G401 (cell line): ENCODE results near the gene TTC1. TPM values are rescaled to one million over a fixed set of nuclear protein-coding genes. Genes with fewer than 3 reads are reported as not detected.
A peak's percentile ranks its signal among the peaks of the same experiment; 100 is the strongest.
"Not testable (repeated sequence)": the region's sequence is repeated elsewhere in the genome, so short reads cannot be mapped to it uniquely, and the experiment has no call there.

ENCODE experiments used
- DNase-seq: peaks from one replicate; pipeline ENCODE4 v3.0.0-alpha.2; 2015; ENCODE audit warnings: low spot score
- in situ Hi-C: cut with HindIII; loops from 2 replicates; pipeline ENCODE4 v1.10.0; 2016; ENCODE audit warnings: low sequenced_read_pairs, mixed read lengths
- total RNA-seq: library from RNA; depleted of rRNA; stranded (reverse); fragments of >200 nt; shearing (Covaris generic); gene quantifications from 2 replicates; pipeline ENCODE4 v1.2.3, GENCODE V29; 2014; rRNA removed

TTC1 gene
- total RNA-seq = 35.6 and 47.2 TPM in 2 replicates

- in situ Hi-C loops = no loop called here
- DNase-seq = peak; percentile 100
Measured at GRCh38 chr5:160008877-160009590, at the start of gene TTC1. TTC1 (plus strand) TSS chr5:160009139; CDS start chr5:160010529, 1,390 bp downstream.

DNA sequence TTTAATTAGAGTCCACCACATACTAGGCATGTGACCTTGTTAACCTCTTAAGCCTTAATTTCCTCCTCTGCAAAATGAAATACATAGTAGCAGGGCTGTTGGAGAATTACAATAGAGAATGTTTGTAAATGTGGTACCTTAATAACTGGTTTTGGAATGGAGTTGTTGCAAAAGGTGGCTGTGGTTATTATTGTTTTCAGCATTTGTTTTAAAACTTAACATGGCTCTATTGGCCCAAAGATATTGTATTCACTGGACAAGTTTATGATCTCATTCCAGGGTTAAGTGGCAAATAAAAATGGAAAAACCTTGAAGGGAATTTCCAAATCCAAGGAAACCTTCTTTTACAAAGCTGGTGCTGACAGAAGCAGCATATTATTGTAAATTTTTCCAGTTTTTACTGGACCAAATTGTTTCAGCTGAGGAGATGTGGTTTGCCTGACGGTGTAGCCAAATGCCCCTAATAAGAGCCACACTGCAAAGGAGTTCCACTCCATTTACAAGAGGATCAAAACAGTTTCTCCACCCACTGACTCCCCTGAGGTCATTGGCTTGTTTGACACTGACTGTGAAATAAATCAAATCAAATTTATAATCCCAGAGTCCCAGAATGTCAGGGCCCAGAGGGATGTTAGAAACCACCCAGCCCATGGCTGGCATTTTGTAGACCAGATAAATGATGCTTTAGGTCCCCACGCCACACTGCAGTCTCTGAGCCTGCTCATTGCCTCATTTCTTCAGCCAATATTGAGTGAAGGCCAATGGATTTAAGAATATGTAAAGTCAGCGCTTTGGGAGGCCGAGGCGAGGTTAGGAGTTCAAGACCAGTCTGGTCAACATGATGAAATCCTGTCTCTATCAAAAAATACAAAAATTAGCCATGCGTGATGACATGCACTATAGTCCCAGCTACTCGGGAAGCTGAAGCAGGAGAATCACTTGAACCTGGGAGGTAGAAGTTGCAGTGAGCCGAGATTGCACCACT lies 47.5 kb upstream of the TTC1 start:
- DNase-seq = peak; percentile 52
- in situ Hi-C loops = no loop called here

- no peak for DNase-seq
- in situ Hi-C loops = no loop called here
Measured at GRCh38 chr5:159962214-159962613, 46.7 kb upstream of the TTC1 start.

DNA sequence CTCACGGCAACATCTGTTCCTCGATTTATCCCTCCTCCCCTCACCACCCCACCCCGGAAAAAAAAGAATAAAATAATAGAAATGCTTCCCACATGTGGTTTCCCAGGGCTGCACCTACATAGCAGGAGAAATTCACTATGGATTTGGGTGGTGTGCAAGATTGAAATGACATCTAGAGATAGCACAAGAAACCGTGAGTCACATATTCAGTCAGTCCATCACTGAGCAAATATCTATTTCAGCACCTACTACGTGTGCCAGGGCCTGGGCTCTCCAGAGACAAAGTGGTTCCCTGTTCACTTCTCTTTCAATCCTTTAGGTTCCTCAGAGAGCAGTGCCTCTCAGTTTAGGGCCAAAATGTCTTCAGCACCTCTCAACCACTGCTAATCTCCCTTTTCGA lies 45.0 kb upstream of the TTC1 start:
- in situ Hi-C loops = no loop called here
- DNase-seq = no peak

GRCh38 chr5:159965031-159965837 lies 43.7 kb upstream of the TTC1 start:
- DNase-seq = peak; percentile 42
- in situ Hi-C loops = no loop called here

DNA sequence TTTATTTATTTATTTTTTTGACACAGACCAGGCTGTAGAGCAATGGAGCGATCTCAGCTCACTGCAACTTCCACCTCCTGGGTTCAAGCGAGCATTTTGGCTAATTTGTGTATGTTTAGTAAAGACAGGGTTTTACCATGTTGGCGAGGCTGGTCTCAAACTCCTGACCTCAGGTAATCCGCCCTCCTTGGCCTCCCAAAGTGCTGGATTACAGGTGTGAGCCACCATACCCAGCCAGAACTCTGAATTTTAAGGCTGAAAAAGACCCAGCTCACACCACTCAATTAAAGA lies 43.2 kb upstream of the TTC1 start:
- in situ Hi-C loops, DNase-seq: not testable (repeated sequence)

DNA sequence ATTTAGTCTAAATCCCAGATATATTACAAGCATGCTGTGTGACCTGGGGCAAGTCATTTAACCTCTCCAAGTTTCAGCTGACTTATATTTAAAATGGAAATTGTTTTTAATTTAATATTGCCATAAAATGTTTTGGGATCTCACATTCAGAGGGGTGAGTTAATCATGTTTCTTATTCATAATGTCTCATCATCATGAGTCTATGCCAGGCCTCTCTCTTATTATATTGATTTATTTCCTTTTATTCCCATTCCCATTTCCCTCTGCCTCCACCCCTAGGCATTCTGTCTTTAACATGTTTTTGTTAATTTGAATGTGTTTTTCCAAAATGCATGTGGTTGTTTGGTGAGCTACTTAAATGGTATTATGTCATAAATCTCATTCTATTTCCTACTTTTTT lies 39.0 kb upstream of the TTC1 start:
- in situ Hi-C loops = no loop called here

DNA sequence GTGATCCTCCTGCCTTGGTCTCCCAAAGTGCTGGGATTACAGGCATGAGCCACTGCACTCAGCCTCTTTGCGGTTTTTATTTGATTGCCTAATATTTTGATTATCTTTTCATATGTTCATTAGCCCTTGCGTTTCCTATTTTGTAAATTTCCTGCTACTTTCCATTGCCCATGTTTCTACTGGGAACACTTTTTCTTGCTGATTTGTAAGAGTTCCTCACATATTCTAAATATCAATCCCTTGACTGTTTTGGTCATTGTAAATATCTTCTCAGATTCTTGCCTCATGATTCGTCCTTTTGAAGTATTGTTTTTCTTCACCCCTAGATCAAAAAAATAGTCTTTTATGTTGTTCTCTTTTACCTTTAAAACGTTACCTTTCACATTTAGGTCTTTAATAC lies 37.9 kb upstream of the TTC1 start:
- DNase-seq = no peak
- in situ Hi-C loops = no loop called here

More for the DNA sequence above, 39.0 kb upstream of the TTC1 start:
- no peak for DNase-seq

DNA sequence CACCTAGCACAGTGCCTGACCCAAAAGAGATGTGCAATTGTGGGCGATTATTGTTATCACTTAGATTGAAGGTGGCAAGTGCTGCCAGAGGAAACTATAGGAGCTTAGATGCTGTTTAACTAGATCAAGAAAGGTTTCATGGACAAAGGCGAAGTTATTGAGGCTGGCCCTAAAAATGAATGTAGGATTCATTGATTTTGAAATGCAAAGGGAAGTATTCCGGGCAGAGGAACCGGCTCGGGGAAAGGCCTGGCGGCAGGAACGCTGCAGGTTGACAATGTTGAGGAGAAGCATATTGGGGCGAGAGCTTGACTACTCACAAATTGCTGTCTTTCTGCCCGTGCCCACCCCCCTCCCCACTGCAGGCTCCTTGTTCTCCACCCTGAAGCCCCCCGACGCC lies 37.4 kb upstream of the TTC1 start:
- in situ Hi-C loops = no loop called here
- no peak for DNase-seq

DNA sequence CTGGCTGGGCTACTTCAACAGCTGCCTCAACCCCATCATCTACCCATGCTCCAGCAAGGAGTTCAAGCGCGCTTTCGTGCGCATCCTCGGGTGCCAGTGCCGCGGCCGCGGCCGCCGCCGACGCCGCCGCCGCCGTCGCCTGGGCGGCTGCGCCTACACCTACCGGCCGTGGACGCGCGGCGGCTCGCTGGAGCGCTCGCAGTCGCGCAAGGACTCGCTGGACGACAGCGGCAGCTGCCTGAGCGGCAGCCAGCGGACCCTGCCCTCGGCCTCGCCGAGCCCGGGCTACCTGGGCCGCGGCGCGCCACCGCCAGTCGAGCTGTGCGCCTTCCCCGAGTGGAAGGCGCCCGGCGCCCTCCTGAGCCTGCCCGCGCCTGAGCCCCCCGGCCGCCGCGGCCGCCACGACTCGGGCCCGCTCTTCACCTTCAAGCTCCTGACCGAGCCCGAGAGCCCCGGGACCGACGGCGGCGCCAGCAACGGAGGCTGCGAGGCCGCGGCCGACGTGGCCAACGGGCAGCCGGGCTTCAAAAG lies 36.9 kb upstream of the TTC1 start:
- in situ Hi-C loops = no loop called here

DNA sequence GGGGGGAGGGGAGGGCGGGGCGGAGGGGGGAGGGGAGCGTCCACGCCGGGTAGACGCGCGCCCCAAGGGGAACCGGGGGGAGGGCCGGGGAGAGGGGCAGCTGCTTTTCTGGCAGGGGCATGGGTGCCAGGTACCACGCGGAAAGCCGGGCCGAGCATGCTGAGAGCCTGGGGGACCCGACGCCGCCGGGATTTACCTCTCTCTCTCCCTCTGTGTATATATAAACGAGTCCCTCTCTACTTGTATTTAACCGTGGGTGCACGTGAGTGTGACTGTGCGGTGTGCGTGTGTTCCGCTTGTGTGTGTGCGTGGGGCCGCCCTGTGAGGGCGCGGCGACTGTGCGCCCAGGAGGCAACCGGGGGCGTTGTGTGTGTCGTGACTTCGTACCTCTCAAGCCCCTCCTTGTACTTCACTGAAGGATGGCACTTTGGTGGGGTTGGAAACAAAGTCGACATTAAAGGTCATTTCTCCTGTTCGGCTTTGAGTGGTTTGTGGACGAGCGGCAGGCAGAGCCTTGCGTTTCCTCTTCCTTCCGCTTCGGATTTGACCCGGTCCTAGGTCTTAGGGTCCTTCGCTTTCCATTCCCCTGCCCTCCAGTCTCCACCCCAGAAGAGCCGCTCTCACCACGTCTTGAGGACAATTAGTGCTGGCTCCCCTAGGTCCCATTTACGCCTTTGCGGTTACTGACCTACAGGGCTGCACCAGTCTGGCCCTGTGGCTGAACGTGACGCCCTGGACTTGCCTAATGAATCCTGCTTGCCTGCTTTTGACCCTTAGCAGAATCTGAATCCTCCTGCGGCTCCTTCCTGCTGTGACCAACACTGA lies 36.2 kb upstream of the TTC1 start:
- DNase-seq = no peak
- in situ Hi-C loops = no loop called here

More for the DNA sequence above, 36.9 kb upstream of the TTC1 start:
- no peak for DNase-seq

GRCh38 chr5:159975462-159976019 lies 33.4 kb upstream of the TTC1 start:
- in situ Hi-C loops = no loop called here
- peak; percentile 44 for DNase-seq

- in situ Hi-C loops = no loop called here
- DNase-seq = no peak
Measured at GRCh38 chr5:159976921-159977320, 32.0 kb upstream of the TTC1 start.

DNA sequence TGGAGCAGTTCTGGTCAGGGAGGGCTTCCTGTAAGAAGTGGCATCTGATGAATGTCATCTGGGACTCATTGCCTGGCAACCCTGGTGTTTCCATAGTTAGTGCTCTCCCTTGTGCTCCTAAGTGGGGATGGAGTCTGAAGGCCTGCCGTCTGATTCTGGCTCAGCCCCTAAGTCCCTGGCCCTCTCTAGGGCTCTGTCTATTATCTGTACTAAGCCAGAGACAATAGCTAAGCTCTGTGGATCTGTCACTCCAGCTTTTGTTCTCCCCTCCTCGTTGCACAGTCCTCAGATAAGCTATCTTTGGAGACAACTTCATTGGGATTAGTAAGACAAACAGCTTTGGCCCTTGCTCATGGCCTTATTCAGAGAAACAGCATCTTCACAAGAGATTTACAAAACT lies 30.6 kb upstream of the TTC1 start:
- in situ Hi-C loops = no loop called here
- DNase-seq = no peak

GRCh38 chr5:159982421-159983173 lies 26.3 kb upstream of the TTC1 start:
- DNase-seq = no peak
- in situ Hi-C loops = no loop called here

- in situ Hi-C loops = no loop called here
- peak; percentile 78 for DNase-seq
Measured at GRCh38 chr5:159987031-159987674, 21.8 kb upstream of the TTC1 start.

DNA sequence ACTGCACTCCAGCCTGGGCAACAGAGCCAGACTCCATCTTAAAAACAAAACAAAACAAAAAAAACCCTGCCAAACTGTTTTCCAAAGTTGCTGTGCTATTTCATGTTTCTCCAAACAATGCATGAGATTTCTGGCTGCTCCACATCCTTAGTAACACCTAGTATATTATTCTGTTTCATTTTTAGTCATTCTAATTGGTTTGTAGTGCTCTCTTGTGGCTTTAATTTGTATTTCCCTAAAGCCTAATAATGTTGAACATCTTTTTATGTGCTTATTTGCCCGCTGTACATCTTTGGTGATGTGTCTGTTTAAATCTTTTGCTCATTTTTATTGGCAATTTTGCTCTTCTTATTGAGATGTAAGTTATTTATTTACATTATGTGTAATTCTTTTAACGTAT lies 18.4 kb upstream of the TTC1 start:
- in situ Hi-C loops = no loop called here
- DNase-seq = no peak
